GM12878 (cell line): Measurements from ENCODE around the gene BBC3. TPM values are rescaled to one million over a fixed set of nuclear protein-coding genes. Genes with fewer than 3 reads are reported as not detected.

ENCODE experiments used
- ATF7 ChIP-seq: fragments of 450-650 bp; IDR thresholded peaks from 2 replicates; pipeline ENCODE4 v1.6.1; 2016; ENCODE audit warnings: low read depth, mild to moderate bottlenecking
- CBX3 ChIP-seq: fragments of 200-600 bp; sonication (generic); IDR thresholded peaks from 2 replicates; pipeline ENCODE4 v1.6.1; 2016; ENCODE audit warnings: low read depth, borderline replicate concordance
- CBX5 ChIP-seq: sonication (generic); IDR thresholded peaks from 2 replicates; pipeline ENCODE4 v1.6.1; 2016; ENCODE audit warnings: low read depth, moderate library complexity, mild to moderate bottlenecking, inconsistent platforms
- HDAC6 ChIP-seq: fragments of 200-600 bp; sonication (generic); IDR thresholded peaks from one replicate; pipeline ENCODE4 v1.8.0; 2017; ENCODE audit warnings: antibody characterized with exemption; ENCODE audit not compliant: unreplicated experiment
- NFXL1 ChIP-seq: fragments of 450-650 bp; IDR thresholded peaks from 2 replicates; pipeline ENCODE4 v1.6.1; 2017; ENCODE audit warnings: antibody characterized with exemption, mild to moderate bottlenecking, borderline replicate concordance
- PML ChIP-seq: IDR thresholded peaks from 2 replicates; pipeline ENCODE4 v1.6.1; 2012; ENCODE audit warnings: low read length, inconsistent platforms
- RUNX3 ChIP-seq: IDR thresholded peaks from 2 replicates; pipeline ENCODE4 v1.6.1; 2012; ENCODE audit warnings: low read length, inconsistent platforms
- SMC3 ChIP-seq: IDR thresholded peaks from 2 replicates; pipeline ENCODE4 v1.6.1; 2011; ENCODE audit warnings: low read length, improper control_type of control experiment, borderline replicate concordance
- SREBF2 ChIP-seq: IDR thresholded peaks from 2 replicates; pipeline ENCODE4 v1.6.1; 2012; ENCODE audit warnings: mild to moderate bottlenecking, low read length
- SUPT20H ChIP-seq: IDR thresholded peaks from 2 replicates; pipeline ENCODE4 v1.6.1; 2011; ENCODE audit warnings: low read depth, mild to moderate bottlenecking, low read length, moderate library complexity, borderline replicate concordance; ENCODE audit not compliant: control insufficient read depth
- ZNF622 ChIP-seq: fragments of 450-650 bp; IDR thresholded peaks from 2 replicates; pipeline ENCODE4 v1.6.1; 2017; ENCODE audit warnings: mild to moderate bottlenecking, inconsistent platforms
- polyA plus RNA-seq, 11 experiments: library from polyadenylated mRNA; depleted of rRNA in 4 of 11; unstranded in 6 of 11; stranded (reverse) in 5 of 11; fragments of >200 nt; fragmentation: Nextera tagmentation in 4 of 11; fragmentation: Illumina TruSeq in 1 of 11; extraction: Ambion mirVana in 4 of 11; extraction: Trizol in 1 of 11; gene quantifications; 1 replicate in 1 of 11; 2 replicates in 10 of 11; pipeline versions ENCODE4 v1.2.1 to v1.2.3, GENCODE V29; 2011 to 2016; ENCODE audit warnings: inconsistent platforms in 2 of 11, missing spikeins in 2 of 11, low read depth in 1 of 11
- total RNA-seq, 4 experiments: library from RNA; depleted of rRNA in 3 of 4; stranded (reverse); fragments of >200 nt in 3 of 4; fragmentation: Illumina TruSeq in 1 of 4; extraction: Trizol in 1 of 4; gene quantifications; 2 replicates each; pipeline versions ENCODE4 v1.2.1 to v1.2.3, GENCODE V29; 2013 to 2021
- TF ChIP-seq, protein P1 (sequence below): fragments of 450-650 bp; IDR thresholded peaks from 2 replicates; pipeline ENCODE4 v1.6.1; 2017; ENCODE audit warnings: mild to moderate bottlenecking
- TF ChIP-seq, protein P2 (sequence below): fragments of 450-650 bp; IDR thresholded peaks from 2 replicates; pipeline ENCODE4 v1.6.1; 2014; ENCODE audit warnings: mild to moderate bottlenecking
- TF ChIP-seq, protein P3 (sequence below): fragments of 150-350 bp; IDR thresholded peaks from 2 replicates; pipeline ENCODE4 v1.6.1; 2016; ENCODE audit warnings: low read depth, low read length
- TF ChIP-seq, protein P4 (sequence below): fragments of 450-650 bp; IDR thresholded peaks from 2 replicates; pipeline ENCODE4 v1.6.1; 2017; ENCODE audit warnings: low read depth, mild to moderate bottlenecking, moderate library complexity
- TF ChIP-seq, protein P5 (sequence below): IDR thresholded peaks from 2 replicates; pipeline ENCODE4 v1.6.1; 2011; ENCODE audit warnings: low read depth, mild to moderate bottlenecking, low read length, moderate library complexity, borderline replicate concordance; ENCODE audit errors: extremely low read depth
- TF ChIP-seq, protein P6 (sequence below): fragments of 450-650 bp; IDR thresholded peaks from 2 replicates; pipeline ENCODE4 v1.6.1; 2018; ENCODE audit warnings: mild to moderate bottlenecking, low read depth, moderate library complexity; ENCODE audit not compliant: partially characterized antibody

Gene BBC3
- total and polyA plus RNA-seq, 10 of the 15 experiments (the other 5 are each of a cell fraction or from before 2014, with no cell fraction given), result 0.10 to 17.9 (median 7.5) TPM

GRCh38 chr19:47226426-47227351 is 4.3 kb downstream of the BBC3 start (continued):
- TF ChIP-seq, protein P1, sequence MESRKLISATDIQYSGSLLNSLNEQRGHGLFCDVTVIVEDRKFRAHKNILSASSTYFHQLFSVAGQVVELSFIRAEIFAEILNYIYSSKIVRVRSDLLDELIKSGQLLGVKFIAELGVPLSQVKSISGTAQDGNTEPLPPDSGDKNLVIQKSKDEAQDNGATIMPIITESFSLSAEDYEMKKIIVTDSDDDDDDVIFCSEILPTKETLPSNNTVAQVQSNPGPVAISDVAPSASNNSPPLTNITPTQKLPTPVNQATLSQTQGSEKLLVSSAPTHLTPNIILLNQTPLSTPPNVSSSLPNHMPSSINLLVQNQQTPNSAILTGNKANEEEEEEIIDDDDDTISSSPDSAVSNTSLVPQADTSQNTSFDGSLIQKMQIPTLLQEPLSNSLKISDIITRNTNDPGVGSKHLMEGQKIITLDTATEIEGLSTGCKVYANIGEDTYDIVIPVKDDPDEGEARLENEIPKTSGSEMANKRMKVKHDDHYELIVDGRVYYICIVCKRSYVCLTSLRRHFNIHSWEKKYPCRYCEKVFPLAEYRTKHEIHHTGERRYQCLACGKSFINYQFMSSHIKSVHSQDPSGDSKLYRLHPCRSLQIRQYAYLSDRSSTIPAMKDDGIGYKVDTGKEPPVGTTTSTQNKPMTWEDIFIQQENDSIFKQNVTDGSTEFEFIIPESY, result no peak
- no peak for TF ChIP-seq CBX3
- TF ChIP-seq ATF7, result 0 out of 2 replicates have a peak, but pooled peaks have one; percentile 16
- TF ChIP-seq, protein P2, sequence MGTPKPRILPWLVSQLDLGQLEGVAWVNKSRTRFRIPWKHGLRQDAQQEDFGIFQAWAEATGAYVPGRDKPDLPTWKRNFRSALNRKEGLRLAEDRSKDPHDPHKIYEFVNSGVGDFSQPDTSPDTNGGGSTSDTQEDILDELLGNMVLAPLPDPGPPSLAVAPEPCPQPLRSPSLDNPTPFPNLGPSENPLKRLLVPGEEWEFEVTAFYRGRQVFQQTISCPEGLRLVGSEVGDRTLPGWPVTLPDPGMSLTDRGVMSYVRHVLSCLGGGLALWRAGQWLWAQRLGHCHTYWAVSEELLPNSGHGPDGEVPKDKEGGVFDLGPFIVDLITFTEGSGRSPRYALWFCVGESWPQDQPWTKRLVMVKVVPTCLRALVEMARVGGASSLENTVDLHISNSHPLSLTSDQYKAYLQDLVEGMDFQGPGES, result no peak
- TF ChIP-seq NFXL1, result no peak
- no peak for TF ChIP-seq SREBF2
- TF ChIP-seq, protein P3, sequence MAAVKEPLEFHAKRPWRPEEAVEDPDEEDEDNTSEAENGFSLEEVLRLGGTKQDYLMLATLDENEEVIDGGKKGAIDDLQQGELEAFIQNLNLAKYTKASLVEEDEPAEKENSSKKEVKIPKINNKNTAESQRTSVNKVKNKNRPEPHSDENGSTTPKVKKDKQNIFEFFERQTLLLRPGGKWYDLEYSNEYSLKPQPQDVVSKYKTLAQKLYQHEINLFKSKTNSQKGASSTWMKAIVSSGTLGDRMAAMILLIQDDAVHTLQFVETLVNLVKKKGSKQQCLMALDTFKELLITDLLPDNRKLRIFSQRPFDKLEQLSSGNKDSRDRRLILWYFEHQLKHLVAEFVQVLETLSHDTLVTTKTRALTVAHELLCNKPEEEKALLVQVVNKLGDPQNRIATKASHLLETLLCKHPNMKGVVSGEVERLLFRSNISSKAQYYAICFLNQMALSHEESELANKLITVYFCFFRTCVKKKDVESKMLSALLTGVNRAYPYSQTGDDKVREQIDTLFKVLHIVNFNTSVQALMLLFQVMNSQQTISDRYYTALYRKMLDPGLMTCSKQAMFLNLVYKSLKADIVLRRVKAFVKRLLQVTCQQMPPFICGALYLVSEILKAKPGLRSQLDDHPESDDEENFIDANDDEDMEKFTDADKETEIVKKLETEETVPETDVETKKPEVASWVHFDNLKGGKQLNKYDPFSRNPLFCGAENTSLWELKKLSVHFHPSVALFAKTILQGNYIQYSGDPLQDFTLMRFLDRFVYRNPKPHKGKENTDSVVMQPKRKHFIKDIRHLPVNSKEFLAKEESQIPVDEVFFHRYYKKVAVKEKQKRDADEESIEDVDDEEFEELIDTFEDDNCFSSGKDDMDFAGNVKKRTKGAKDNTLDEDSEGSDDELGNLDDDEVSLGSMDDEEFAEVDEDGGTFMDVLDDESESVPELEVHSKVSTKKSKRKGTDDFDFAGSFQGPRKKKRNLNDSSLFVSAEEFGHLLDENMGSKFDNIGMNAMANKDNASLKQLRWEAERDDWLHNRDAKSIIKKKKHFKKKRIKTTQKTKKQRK, result no peak
- TF ChIP-seq SMC3, result no peak
- no peak for TF ChIP-seq CBX5
- no peak for TF ChIP-seq PML
- TF ChIP-seq, protein P4, sequence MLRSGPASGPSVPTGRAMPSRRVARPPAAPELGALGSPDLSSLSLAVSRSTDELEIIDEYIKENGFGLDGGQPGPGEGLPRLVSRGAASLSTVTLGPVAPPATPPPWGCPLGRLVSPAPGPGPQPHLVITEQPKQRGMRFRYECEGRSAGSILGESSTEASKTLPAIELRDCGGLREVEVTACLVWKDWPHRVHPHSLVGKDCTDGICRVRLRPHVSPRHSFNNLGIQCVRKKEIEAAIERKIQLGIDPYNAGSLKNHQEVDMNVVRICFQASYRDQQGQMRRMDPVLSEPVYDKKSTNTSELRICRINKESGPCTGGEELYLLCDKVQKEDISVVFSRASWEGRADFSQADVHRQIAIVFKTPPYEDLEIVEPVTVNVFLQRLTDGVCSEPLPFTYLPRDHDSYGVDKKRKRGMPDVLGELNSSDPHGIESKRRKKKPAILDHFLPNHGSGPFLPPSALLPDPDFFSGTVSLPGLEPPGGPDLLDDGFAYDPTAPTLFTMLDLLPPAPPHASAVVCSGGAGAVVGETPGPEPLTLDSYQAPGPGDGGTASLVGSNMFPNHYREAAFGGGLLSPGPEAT, result peak; percentile 6
- peak; percentile 93 for TF ChIP-seq RUNX3
- TF ChIP-seq, protein P5, sequence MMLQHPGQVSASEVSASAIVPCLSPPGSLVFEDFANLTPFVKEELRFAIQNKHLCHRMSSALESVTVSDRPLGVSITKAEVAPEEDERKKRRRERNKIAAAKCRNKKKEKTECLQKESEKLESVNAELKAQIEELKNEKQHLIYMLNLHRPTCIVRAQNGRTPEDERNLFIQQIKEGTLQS, result no peak
- TF ChIP-seq HDAC6, result peak; percentile 2
- no peak for TF ChIP-seq SUPT20H
- TF ChIP-seq, protein P6, sequence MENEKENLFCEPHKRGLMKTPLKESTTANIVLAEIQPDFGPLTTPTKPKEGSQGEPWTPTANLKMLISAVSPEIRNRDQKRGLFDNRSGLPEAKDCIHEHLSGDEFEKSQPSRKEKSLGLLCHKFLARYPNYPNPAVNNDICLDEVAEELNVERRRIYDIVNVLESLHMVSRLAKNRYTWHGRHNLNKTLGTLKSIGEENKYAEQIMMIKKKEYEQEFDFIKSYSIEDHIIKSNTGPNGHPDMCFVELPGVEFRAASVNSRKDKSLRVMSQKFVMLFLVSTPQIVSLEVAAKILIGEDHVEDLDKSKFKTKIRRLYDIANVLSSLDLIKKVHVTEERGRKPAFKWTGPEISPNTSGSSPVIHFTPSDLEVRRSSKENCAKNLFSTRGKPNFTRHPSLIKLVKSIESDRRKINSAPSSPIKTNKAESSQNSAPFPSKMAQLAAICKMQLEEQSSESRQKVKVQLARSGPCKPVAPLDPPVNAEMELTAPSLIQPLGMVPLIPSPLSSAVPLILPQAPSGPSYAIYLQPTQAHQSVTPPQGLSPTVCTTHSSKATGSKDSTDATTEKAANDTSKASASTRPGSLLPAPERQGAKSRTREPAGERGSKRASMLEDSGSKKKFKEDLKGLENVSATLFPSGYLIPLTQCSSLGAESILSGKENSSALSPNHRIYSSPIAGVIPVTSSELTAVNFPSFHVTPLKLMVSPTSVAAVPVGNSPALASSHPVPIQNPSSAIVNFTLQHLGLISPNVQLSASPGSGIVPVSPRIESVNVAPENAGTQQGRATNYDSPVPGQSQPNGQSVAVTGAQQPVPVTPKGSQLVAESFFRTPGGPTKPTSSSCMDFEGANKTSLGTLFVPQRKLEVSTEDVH, result peak; percentile 51
- TF ChIP-seq ZNF622, result no peak
